HG03103 (cell line): ENCODE data around the gene ITGA2.
"Not testable (repeated sequence)": the region's sequence is repeated elsewhere in the genome, so short reads cannot be mapped to it uniquely, and the experiment has no call there.

ENCODE experiments used
- ATAC-seq: cut with Tn5 transposase; IDR thresholded peaks from one replicate; pipeline ENCODE4 v1.9.1; 2021; ENCODE audit warnings: low read depth; ENCODE audit not compliant: unreplicated experiment

ITGA2 gene

GRCh38 chr5:53091289-53091688 is 102.1 kb downstream of the ITGA2 start:
- ATAC-seq = no peak

GRCh38 chr5:53092242-53092641 is 103.1 kb downstream of the ITGA2 start:
- no peak for ATAC-seq

GRCh38 chr5:53095217-53095616 is 106.1 kb downstream of the ITGA2 start:
- no peak for ATAC-seq

- peak; percentile 80 for ATAC-seq
Measured at GRCh38 chr5:53095931-53096525, 106.9 kb downstream of the ITGA2 start.

GRCh38 chr5:53099546-53099945 is 110.4 kb downstream of the ITGA2 start:
- ATAC-seq = no peak

- no peak for ATAC-seq
Measured at GRCh38 chr5:53100606-53101005, 111.5 kb downstream of the ITGA2 start.

- no peak for ATAC-seq
Measured at GRCh38 chr5:53105611-53106300, 116.6 kb downstream of the ITGA2 start.

- peak; percentile 7 for ATAC-seq
Measured at GRCh38 chr5:53109056-53109442, 119.9 kb downstream of the ITGA2 start.

GRCh38 chr5:53109443-53110127 is 120.4 kb downstream of the ITGA2 start, which contains the start of gene MOCS2:
MOCS2 (minus strand) TSS chr5:53109757; CDS start chr5:53107174, 2,583 bp downstream.
- ATAC-seq = peak; percentile 93

- peak; percentile 2 for ATAC-seq
Measured at GRCh38 chr5:53110156-53110555, 121.0 kb downstream of the ITGA2 start.

- ATAC-seq = no peak
Measured at GRCh38 chr5:53111139-53111538, 122.0 kb downstream of the ITGA2 start.

GRCh38 chr5:53112307-53112706 is 123.2 kb downstream of the ITGA2 start:
- ATAC-seq = not testable (repeated sequence)

- ATAC-seq = no peak
Measured at GRCh38 chr5:53112909-53113308, 123.8 kb downstream of the ITGA2 start.

GRCh38 chr5:53113947-53114346 is 124.8 kb downstream of the ITGA2 start:
- ATAC-seq = no peak

- ATAC-seq = no peak
Measured at GRCh38 chr5:53114988-53115387, 125.8 kb downstream of the ITGA2 start.

GRCh38 chr5:53116597-53116996 is 127.4 kb downstream of the ITGA2 start:
- no peak for ATAC-seq

GRCh38 chr5:53118879-53119278 is 129.7 kb downstream of the ITGA2 start:
- no peak for ATAC-seq

GRCh38 chr5:53120165-53120564 is 131.0 kb downstream of the ITGA2 start:
- no peak for ATAC-seq

- ATAC-seq = no peak
Measured at GRCh38 chr5:53123702-53124101, 134.6 kb downstream of the ITGA2 start.

GRCh38 chr5:53126521-53126920 is 137.4 kb downstream of the ITGA2 start:
- ATAC-seq = no peak

GRCh38 chr5:53127107-53127506 is 138.0 kb downstream of the ITGA2 start:
- ATAC-seq = no peak

GRCh38 chr5:53128481-53128880 is 139.3 kb downstream of the ITGA2 start:
- no peak for ATAC-seq
